SK-N-MC (cell line): ENCODE data around the gene TYRO3.
"Not testable (repeated sequence)": the region's sequence is repeated elsewhere in the genome, so short reads cannot be mapped to it uniquely, and the experiment has no call there.

Source experiments
- DNase-seq: peaks from one replicate; pipeline ENCODE4 v3.0.0-alpha.2; 2011; ENCODE audit warnings: low read depth, low spot score
- H3K27ac ChIP-seq: fragments of 200-600 bp; sonication (generic); 2 replicates; pipeline ENCODE4 v1.5.1; 2016; ENCODE audit warnings: mixed run types
- H3K36me3 ChIP-seq: fragments of 200-600 bp; sonication (generic); 2 replicates; pipeline ENCODE4 v1.6.1; 2017; ENCODE audit warnings: antibody characterized with exemption, low read length, mixed read lengths; ENCODE audit not compliant: insufficient read depth
- H3K4me3 ChIP-seq: fragments of 200-600 bp; sonication (generic); 2 replicates; pipeline ENCODE4 v1.5.1; 2016
- H3K9ac ChIP-seq: fragments of 200-600 bp; sonication (generic); 2 replicates; pipeline ENCODE4 v1.8.0; 2017; ENCODE audit warnings: mixed run types, mixed read lengths; ENCODE audit not compliant: insufficient read length
- H3K9me3 ChIP-seq: fragments of 200-600 bp; sonication (generic); 2 replicates; pipeline ENCODE4 v1.6.1; 2017; ENCODE audit warnings: low read depth, mild to moderate bottlenecking, antibody characterized with exemption, low read length, moderate library complexity, mixed read lengths
- EZH2 ChIP-seq: fragments of 200-600 bp; sonication (generic); IDR thresholded peaks from one replicate; pipeline ENCODE4 v1.6.1; 2017; ENCODE audit warnings: antibody characterized with exemption
- FOXP2 ChIP-seq: optimal IDR thresholded peaks from 2 replicates; pipeline ENCODE3; 2011; ENCODE audit warnings: mild to moderate bottlenecking, moderate library complexity; ENCODE audit not compliant: insufficient read depth; ENCODE audit errors: extremely low read length, control extremely low read depth
- POLR2AphosphoS5 ChIP-seq: IDR thresholded peaks from 2 replicates; pipeline ENCODE4 v1.6.1; 2012; ENCODE audit warnings: mild to moderate bottlenecking, low read depth, low read length, borderline replicate concordance

TYRO3 gene

GRCh38 chr15:41565702-41566101 is 6.7 kb downstream of the TYRO3 start:
- no peak overlapping the region for H3K27ac ChIP-seq
- H3K4me3 ChIP-seq: no peak overlapping the region
- TF ChIP-seq FOXP2 (no peak), EZH2 (no peak), POLR2AphosphoS5 (no peak)
- no peak overlapping the region for H3K9ac ChIP-seq
- no peaks in the 10 kb centered on the region; the same call in 1 of the 2 replicates for H3K36me3 ChIP-seq
- no peaks in the 10 kb centered on the region for H3K9me3 ChIP-seq
- DNase-seq: no peak

GRCh38 chr15:41566121-41566885 is 7.3 kb downstream of the TYRO3 start:
- no peak for DNase-seq
- peak overlapping the region; percentile 56; the same call in 1 of the 2 replicates for H3K27ac ChIP-seq
- H3K9ac ChIP-seq: no peak overlapping the region
- no peak overlapping the region for H3K4me3 ChIP-seq
- no peak for TF ChIP-seq POLR2AphosphoS5
- TF ChIP-seq FOXP2: no peak
- no peak for TF ChIP-seq EZH2
- H3K9me3 ChIP-seq: no peaks in the 10 kb centered on the region
- H3K36me3 ChIP-seq: no peaks in the 10 kb centered on the region; the same call in 1 of the 2 replicates

- Histone ChIP-seq H3K9me3 (no peaks in the 10 kb centered on the region), H3K36me3 (no peaks in the 10 kb centered on the region), H3K4me3 (no peak overlapping the region), H3K9ac (no peak overlapping the region), H3K27ac (no peak overlapping the region)
- TF ChIP-seq EZH2 (no peak), FOXP2 (no peak), POLR2AphosphoS5 (no peak)
- DNase-seq: no peak
Measured at GRCh38 chr15:41567261-41567660, 8.2 kb downstream of the TYRO3 start.

- Histone ChIP-seq H3K4me3 (no peak overlapping the region), H3K36me3 (no peaks in the 10 kb centered on the region; the same call in 1 of the 2 replicates), H3K9me3 (no peaks in the 10 kb centered on the region), H3K9ac (no peak overlapping the region), H3K27ac (peak overlapping the region; percentile 15; the same call in 1 of the 2 replicates)
- DNase-seq: no peak
- no peak for TF ChIP-seq POLR2AphosphoS5
- TF ChIP-seq EZH2: no peak
- no peak for TF ChIP-seq FOXP2
Measured at GRCh38 chr15:41567862-41568261, 8.8 kb downstream of the TYRO3 start.

GRCh38 chr15:41568350-41569017 is 9.5 kb downstream of the TYRO3 start:
- no peaks in the 10 kb centered on the region for H3K9me3 ChIP-seq

GRCh38 chr15:41569232-41569631 is 10.2 kb downstream of the TYRO3 start:
- not testable (repeated sequence) for H3K36me3 ChIP-seq, H3K9ac ChIP-seq, DNase-seq, H3K27ac ChIP-seq, H3K9me3 ChIP-seq, H3K4me3 ChIP-seq

More at GRCh38 chr15:41568350-41569017, 9.5 kb downstream of the TYRO3 start:
- H3K36me3 ChIP-seq: no peaks in the 10 kb centered on the region; the same call in 1 of the 2 replicates
- DNase-seq: no peak
- H3K27ac ChIP-seq: peak overlapping the region; percentile 15; the same call in 1 of the 2 replicates
- no peak overlapping the region for H3K9ac ChIP-seq
- 0 out of 2 replicates have a peak overlapping the region, but pooled peaks have one; percentile 5 for H3K4me3 ChIP-seq
- no peak for TF ChIP-seq EZH2
- TF ChIP-seq POLR2AphosphoS5: no peak
- TF ChIP-seq FOXP2: peak; percentile 47

GRCh38 chr15:41570764-41571163 is 11.8 kb downstream of the TYRO3 start:
- no peak overlapping the region for H3K4me3 ChIP-seq
- peaks cover 7% of the 10 kb centered on the region; the same call in 1 of the 2 replicates for H3K36me3 ChIP-seq
- H3K9ac ChIP-seq: no peak overlapping the region
- no peaks in the 10 kb centered on the region for H3K9me3 ChIP-seq
- DNase-seq: no peak
- TF ChIP-seq FOXP2 (no peak), EZH2 (no peak), POLR2AphosphoS5 (no peak)
- no peak overlapping the region for H3K27ac ChIP-seq

- H3K4me3 ChIP-seq: no peak overlapping the region
- H3K36me3 ChIP-seq: peaks cover 7% of the 10 kb centered on the region; the same call in 1 of the 2 replicates
- H3K9ac ChIP-seq: no peak overlapping the region
- H3K9me3 ChIP-seq: no peaks in the 10 kb centered on the region
- no peak for DNase-seq
- no peak overlapping the region for H3K27ac ChIP-seq
- TF ChIP-seq FOXP2: no peak
- TF ChIP-seq POLR2AphosphoS5: no peak
- no peak for TF ChIP-seq EZH2
Measured at GRCh38 chr15:41571948-41572347, 12.9 kb downstream of the TYRO3 start.

- Histone ChIP-seq H3K27ac (no peak overlapping the region), H3K36me3 (peaks cover 7% of the 10 kb centered on the region; the same call in 1 of the 2 replicates), H3K9ac (no peak overlapping the region), H3K9me3 (no peaks in the 10 kb centered on the region), H3K4me3 (no peak overlapping the region)
- TF ChIP-seq POLR2AphosphoS5: no peak
- no peak for DNase-seq
Measured at GRCh38 chr15:41572866-41573265, 13.9 kb downstream of the TYRO3 start.
